ENCODE results near the gene MRM3. TPM values are rescaled to one million over a fixed set of nuclear protein-coding genes. Genes with fewer than 3 reads are reported as not detected.

The MRM3 gene
- total and polyA plus RNA-seq, 12 donors, result 12.9 to 34.6 (median 19.1) TPM

DNA sequence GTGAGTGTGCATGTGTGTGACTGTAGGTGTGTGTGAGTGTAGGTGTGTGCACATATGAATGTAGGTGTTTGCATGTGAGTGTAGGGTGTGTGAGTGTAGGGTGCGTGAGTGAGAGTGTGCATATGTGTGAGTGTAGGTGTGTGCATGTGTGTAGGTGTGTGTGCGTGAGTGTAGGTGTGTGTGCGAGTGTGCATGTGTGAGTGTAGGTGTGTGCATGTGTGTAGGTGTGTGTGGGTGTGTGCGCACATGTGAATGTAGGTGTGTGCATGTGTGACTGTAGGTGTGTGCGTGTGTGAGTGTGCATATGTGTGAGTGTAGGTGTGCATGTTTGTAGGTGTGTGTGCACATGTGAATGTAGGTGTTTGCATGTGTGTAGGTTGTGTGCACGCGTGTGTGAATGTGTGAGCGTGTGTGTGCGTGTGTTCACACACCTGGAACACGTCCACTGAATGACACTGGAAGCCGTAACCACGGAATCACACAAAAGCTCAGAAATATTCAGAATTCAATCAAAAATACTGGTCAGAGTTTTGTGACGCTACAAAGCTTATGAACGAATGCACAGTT is 30.6 kb downstream of the MRM3 start:
- 88 to 96% (median 93%) methylated on average over 14 of the region's 14 CpGs for WGBS, 4 donors
- Histone ChIP-seq H3K36me3 (replicated peaks in 1 of 2) (peaks cover 0 to under 1% of the 10 kb centered on the region in 2 donors), H3K9me3 (replicated peaks in 1 of 3) (no peaks in the 10 kb centered on the region), H3K27ac (no peak overlapping the region), H3K4me1 (replicated peaks in 1 of 2) (no peaks in the 10 kb centered on the region), H3K4me3 (no peak overlapping the region), H3K27me3 (no peaks in the 10 kb centered on the region)
- intact Hi-C loops (cut with DNase I), result no loop called here
- DNase-seq, result no peak
- TF ChIP-seq, protein P1, sequence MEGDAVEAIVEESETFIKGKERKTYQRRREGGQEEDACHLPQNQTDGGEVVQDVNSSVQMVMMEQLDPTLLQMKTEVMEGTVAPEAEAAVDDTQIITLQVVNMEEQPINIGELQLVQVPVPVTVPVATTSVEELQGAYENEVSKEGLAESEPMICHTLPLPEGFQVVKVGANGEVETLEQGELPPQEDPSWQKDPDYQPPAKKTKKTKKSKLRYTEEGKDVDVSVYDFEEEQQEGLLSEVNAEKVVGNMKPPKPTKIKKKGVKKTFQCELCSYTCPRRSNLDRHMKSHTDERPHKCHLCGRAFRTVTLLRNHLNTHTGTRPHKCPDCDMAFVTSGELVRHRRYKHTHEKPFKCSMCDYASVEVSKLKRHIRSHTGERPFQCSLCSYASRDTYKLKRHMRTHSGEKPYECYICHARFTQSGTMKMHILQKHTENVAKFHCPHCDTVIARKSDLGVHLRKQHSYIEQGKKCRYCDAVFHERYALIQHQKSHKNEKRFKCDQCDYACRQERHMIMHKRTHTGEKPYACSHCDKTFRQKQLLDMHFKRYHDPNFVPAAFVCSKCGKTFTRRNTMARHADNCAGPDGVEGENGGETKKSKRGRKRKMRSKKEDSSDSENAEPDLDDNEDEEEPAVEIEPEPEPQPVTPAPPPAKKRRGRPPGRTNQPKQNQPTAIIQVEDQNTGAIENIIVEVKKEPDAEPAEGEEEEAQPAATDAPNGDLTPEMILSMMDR (IDR thresholded peaks at IDR 0.05), result no peak
- no peak for TF ChIP-seq POLR2A (IDR thresholded peaks at IDR 0.05)

DNA sequence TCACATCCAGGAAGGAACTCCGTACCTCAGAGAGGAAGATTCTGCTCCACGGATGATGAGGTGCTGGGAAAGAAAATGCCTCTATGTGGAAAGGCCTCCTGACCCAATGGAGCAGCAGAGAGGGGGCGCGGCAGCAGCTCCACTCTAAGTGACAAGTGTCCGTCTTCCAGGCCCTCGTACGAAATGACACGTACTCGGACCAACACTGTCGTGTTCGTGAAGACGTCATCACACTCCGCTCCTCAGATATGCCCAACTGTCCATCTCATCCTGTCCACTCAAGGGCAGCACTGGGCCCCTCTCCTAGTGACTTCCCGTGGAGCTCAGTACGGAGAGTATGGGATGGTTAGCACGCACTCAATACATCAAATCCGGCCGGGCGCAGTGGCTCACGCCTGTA is 32.2 kb downstream of the MRM3 start:
- DNase-seq, result no peak
- intact Hi-C loops (cut with DNase I), result no loop called here
- H3K4me3 ChIP-seq, result no peak overlapping the region
- no peaks in the 10 kb centered on the region for H3K4me1 ChIP-seq (replicated peaks in 1 of 2)
- peaks cover 0 to 5% of the 10 kb centered on the region in 2 donors for H3K36me3 ChIP-seq (replicated peaks in 1 of 2)
- H3K27ac ChIP-seq, result no peak overlapping the region
- no peak for TF ChIP-seq POLR2A (IDR thresholded peaks at IDR 0.05)
- TF ChIP-seq, protein P1 (IDR thresholded peaks at IDR 0.05), result no peak
- H3K9me3 ChIP-seq (replicated peaks in 1 of 3), result no peaks in the 10 kb centered on the region
- WGBS, 4 donors, result 93 to 97% (median 94%) methylated on average over 18 to 20 of the region's 20 CpGs
- H3K27me3 ChIP-seq, result no peaks in the 10 kb centered on the region

DNA sequence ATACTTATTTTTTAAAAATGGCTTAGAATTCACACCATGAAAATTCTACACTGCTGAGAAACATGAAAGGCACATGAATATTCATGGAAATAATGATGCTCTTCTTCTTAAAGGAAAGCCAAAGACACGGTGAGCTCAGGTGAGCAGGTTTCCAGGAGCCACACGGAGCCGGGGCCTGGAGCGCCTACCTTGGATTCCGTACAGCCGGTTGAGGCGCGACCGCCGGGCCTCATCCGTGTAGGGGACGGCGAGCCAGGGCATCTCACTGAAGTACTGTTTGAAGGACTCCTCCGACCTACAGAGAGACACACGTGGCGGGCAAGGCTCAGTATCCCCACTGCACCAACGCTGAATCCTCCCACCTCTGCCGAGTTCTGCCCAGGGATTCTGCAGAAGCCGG is 37.1 kb downstream of the MRM3 start:
- Histone ChIP-seq H3K4me1 (replicated peaks in 1 of 2) (no peaks in the 10 kb centered on the region), H3K4me3 (no peak overlapping the region), H3K27me3 (no peaks in the 10 kb centered on the region), H3K27ac (no peak overlapping the region), H3K36me3 (replicated peaks in 1 of 2) (peaks cover 0 to 5% of the 10 kb centered on the region in 2 donors), H3K9me3 (replicated peaks in 1 of 3) (no peaks in the 10 kb centered on the region)
- TF ChIP-seq POLR2A (IDR thresholded peaks at IDR 0.05), result no peak
- TF ChIP-seq, protein P1 (IDR thresholded peaks at IDR 0.05), result no peak
- WGBS, 4 donors, result 85 to 99% (median 94%) methylated on average over 4 to 19 of the region's 19 CpGs
- DNase-seq, result no peak
- intact Hi-C loops (cut with DNase I), result no loop called here

DNA sequence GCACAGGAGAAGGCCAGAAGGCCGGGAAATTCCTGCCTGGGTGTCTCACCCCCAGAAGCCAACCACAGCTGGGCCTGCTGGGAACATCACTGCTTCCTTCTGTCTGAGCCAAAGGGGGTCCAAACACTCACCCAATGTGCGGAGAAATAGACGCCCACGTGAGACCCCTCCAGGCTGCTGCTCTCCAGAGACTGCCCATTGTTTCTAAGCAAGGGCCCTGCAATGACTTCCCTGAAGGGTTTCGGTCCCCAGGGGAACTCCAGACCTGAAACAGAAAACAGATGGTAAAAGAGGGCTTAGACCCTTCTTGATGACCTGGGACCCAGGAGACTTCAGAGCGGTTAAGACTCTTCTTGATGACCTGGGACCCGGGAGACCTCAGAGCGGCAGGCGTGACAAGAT is 41.3 kb downstream of the MRM3 start:
- no peaks in the 10 kb centered on the region for H3K9me3 ChIP-seq (replicated peaks in 1 of 3)
- H3K4me1 ChIP-seq (replicated peaks in 1 of 2), result no peaks in the 10 kb centered on the region
- no peak overlapping the region for H3K4me3 ChIP-seq
- intact Hi-C loops (cut with DNase I), result no loop called here
- WGBS, 4 donors, result 79 to 93% (median 88%) methylated on average over 4 to 9 of the region's 9 CpGs
- no peak overlapping the region for H3K27ac ChIP-seq
- no peak for TF ChIP-seq POLR2A (IDR thresholded peaks at IDR 0.05)
- H3K36me3 ChIP-seq (replicated peaks in 1 of 2), result no peaks in the 10 kb centered on the region
- no peaks in the 10 kb centered on the region for H3K27me3 ChIP-seq
- DNase-seq, result no peak

DNA sequence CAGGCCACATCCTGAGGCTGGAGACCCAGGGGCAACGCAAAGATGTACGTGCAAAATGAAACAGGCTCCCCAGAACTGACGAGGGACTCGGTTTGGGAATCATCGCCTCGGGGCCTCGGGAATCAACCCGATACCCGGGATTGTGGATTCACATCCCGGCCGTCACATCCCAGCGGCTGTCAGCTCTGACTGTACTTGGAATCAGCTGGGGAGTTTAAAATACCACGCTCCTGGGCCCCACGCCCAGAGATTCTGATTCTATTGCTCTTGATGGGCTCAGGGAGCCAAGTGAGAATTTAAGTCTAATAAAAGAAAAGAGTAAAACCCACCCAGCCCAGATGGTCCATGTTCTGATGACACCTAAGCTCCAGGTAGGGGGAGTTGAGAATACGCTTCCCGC is 42.2 kb downstream of the MRM3 start:
- DNase-seq, result no peak
- 88 to 96% (median 93%) methylated on average over 16 of the region's 16 CpGs for WGBS, 4 donors
- Histone ChIP-seq H3K4me1 (replicated peaks in 1 of 2) (no peaks in the 10 kb centered on the region), H3K27ac (no peak overlapping the region), H3K36me3 (replicated peaks in 1 of 2) (no peaks in the 10 kb centered on the region), H3K9me3 (replicated peaks in 1 of 3) (no peaks in the 10 kb centered on the region), H3K27me3 (no peaks in the 10 kb centered on the region), H3K4me3 (no peak overlapping the region)
- intact Hi-C loops (cut with DNase I), result no loop called here
- TF ChIP-seq, protein P1 (IDR thresholded peaks at IDR 0.05), result no peak
- no peak for TF ChIP-seq POLR2A (IDR thresholded peaks at IDR 0.05)
